ENCODE data around the gene RAB27A. TPM values are rescaled to one million over a fixed set of nuclear protein-coding genes. Genes with fewer than 3 reads are reported as not detected.
A peak's percentile ranks its signal among the peaks of the same experiment; 100 is the strongest.

RAB27A gene
- total RNA-seq, 4 donors from 2014 or later = 16.9 to 29.7 (median 21.4) TPM

DNA sequence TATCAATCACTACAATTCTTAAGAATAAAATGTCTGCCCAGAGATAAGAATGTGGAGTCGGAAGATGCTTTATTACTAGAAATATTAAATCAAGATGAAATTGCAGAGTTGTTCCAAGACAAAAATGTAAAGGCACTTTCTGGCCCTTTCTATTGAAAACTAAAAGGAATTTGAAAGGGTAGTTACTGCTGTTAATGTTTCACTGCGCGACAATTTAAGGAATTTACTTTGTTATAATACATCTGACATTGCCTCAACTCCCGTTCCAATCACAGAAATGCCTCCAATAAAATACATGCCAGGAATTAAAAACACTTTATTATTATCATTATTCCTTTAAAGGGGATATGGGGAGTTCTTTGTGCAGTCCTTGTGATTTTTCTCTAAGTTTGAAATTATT, 119.3 kb downstream of the RAB27A start:
- H3K27ac ChIP-seq = no peak overlapping the region
- no peak for ATAC-seq
- WGBS, 2 donors (ENCODE audit: low coverage in 1 of 2) = 38 to 47% methylated on average over 4 of the region's 4 CpGs
- no peak overlapping the region for H3K4me3 ChIP-seq
- H3K4me1 ChIP-seq = no peaks in the 10 kb centered on the region
- H3K36me3 ChIP-seq = peaks cover 0 to 6% of the 10 kb centered on the region in 2 donors
- no peaks in the 10 kb centered on the region for H3K27me3 ChIP-seq
- TF ChIP-seq POLR2A (IDR thresholded peaks at IDR 0.05) (no peak), EP300 (IDR thresholded peaks at IDR 0.05) (no peak), POLR2AphosphoS5 (IDR thresholded peaks at IDR 0.05) (no peak)
- TF ChIP-seq, protein P1, sequence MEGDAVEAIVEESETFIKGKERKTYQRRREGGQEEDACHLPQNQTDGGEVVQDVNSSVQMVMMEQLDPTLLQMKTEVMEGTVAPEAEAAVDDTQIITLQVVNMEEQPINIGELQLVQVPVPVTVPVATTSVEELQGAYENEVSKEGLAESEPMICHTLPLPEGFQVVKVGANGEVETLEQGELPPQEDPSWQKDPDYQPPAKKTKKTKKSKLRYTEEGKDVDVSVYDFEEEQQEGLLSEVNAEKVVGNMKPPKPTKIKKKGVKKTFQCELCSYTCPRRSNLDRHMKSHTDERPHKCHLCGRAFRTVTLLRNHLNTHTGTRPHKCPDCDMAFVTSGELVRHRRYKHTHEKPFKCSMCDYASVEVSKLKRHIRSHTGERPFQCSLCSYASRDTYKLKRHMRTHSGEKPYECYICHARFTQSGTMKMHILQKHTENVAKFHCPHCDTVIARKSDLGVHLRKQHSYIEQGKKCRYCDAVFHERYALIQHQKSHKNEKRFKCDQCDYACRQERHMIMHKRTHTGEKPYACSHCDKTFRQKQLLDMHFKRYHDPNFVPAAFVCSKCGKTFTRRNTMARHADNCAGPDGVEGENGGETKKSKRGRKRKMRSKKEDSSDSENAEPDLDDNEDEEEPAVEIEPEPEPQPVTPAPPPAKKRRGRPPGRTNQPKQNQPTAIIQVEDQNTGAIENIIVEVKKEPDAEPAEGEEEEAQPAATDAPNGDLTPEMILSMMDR (IDR thresholded peaks at IDR 0.05) = no peak
- no peaks in the 10 kb centered on the region for H3K9me3 ChIP-seq

DNA sequence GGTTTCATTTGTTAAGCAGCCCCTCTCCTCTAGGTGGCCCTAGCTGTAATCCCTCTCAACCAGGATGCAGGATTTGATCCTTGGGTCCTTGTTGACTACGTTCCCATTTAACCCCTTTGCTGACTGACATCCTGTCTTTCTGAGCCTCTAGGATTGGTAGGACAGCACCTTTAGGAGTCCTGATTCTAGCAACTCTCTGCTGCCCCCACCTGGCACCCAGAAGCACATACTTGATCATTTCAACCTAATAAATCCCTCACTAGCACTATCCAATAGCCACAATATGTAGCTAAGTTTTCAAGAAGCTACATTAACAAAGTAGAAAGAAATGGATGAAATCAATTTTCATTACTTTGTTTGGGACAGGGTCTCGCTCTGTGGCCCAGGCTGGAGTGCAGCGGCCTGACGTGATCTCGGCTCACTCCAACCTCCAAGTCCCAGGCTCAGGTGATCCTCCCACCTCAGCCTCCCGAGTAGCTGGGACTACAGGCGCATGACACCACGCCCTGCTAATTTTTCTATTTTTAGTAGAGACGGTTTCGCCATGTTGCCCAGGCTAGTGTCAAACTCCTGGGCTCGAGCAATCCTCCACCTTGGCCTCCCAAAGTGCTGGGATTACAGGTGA, 121.2 kb downstream of the RAB27A start:
- WGBS, 2 donors (ENCODE audit: low coverage in 1 of 2) = 52 to 63% methylated on average over 6 to 10 of the region's 11 CpGs
- Histone ChIP-seq H3K36me3 (no peaks in the 10 kb centered on the region), H3K27ac (no peak overlapping the region), H3K4me1 (no peaks in the 10 kb centered on the region), H3K27me3 (no peaks in the 10 kb centered on the region), H3K9me3 (no peaks in the 10 kb centered on the region), H3K4me3 (no peak overlapping the region)
- TF ChIP-seq, protein P1 (IDR thresholded peaks at IDR 0.05) = peak; percentile 31 to 61 (median 38)
- no peak for TF ChIP-seq EP300 (IDR thresholded peaks at IDR 0.05)
- no peak for ATAC-seq

- TF ChIP-seq EP300 (IDR thresholded peaks at IDR 0.05) (no peak), POLR2A (IDR thresholded peaks at IDR 0.05) (no peak), POLR2AphosphoS5 (IDR thresholded peaks at IDR 0.05) (no peak)
- TF ChIP-seq, protein P1 (IDR thresholded peaks at IDR 0.05) = no peak
- 60 to 62% methylated on average over 2 to 4 of the region's 4 CpGs for WGBS, 2 donors (ENCODE audit: low coverage in 1 of 2)
- H3K27ac ChIP-seq = no peak overlapping the region
- no peaks in the 10 kb centered on the region for H3K9me3 ChIP-seq
- H3K36me3 ChIP-seq = no peaks in the 10 kb centered on the region
- no peaks in the 10 kb centered on the region for H3K27me3 ChIP-seq
- no peak for ATAC-seq
- no peaks in the 10 kb centered on the region for H3K4me1 ChIP-seq
- H3K4me3 ChIP-seq = no peak overlapping the region
These were observed 125.3 kb downstream of the RAB27A start for GRCh38 chr15:55164284-55164683.

Other genes starting within 250 kb of the RAB27A start
- 100 to 1,000 TPM in 1 of 4 donors, 10 to 100 TPM in 3; 50.1 to 103 (median 83.9) TPM for gene RSL24D1, start 92.9 kb downstream of the RAB27A start, total RNA-seq
- 10 to 100 TPM in 3 of 4 donors, 1 to 10 TPM in 1; 6.7 to 19.6 (median 14.7) TPM for gene PIGBOS1, start 29.3 kb upstream of the RAB27A start, total RNA-seq
- 10 to 100 TPM in 2 of 4 donors, 1 to 10 TPM in 2; 7.0 to 14.0 (median 9.0) TPM for gene PIGB, start 29.4 kb upstream of the RAB27A start, total RNA-seq
- gene CCPG1, start 118.5 kb upstream of the RAB27A start, total RNA-seq = 10 to 100 TPM; 48.2 to 88.2 (median 61.0) TPM
- gene PIERCE2, start 118.7 kb upstream of the RAB27A start, total RNA-seq = 1 to 10 TPM; 1.9 to 5.4 (median 3.9) TPM
- 1 to 10 TPM in 2 of 4 donors, under 1 TPM in 1, not detected in 1; 0.40 to 3.5 (median 1.5) TPM for gene DNAAF4, start 218.4 kb upstream of the RAB27A start, total RNA-seq

Data from gastroesophageal sphincter (tissue), 4 donors.